Measurements from ENCODE around the gene ARHGEF9.

DNA sequence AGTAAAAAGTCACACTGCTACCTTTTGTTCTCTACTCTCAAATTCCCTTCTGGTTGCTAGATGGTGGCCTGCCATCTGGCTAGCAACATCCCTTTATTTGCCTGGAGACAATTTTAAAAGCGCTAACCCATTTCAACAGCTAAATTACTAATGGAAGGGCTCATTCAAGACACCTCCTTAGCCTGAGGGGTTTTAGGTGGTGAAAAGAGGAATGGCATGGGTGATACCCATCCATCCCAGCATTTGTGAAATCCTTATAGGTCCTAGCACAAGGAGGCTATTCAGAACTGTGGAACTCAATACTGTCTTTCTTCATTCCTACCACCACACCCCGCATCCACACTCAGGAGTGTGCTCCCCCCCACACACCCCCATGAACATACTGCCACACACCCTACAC, 33.5 kb downstream of the ARHGEF9 start:
- no peak for TF ChIP-seq CTCF (IDR thresholded peaks at IDR 0.05)
- TF ChIP-seq POLR2A (IDR thresholded peaks at IDR 0.05; ENCODE audit: low read depth) = no peak
- TF ChIP-seq POLR2AphosphoS5 (IDR thresholded peaks at IDR 0.05) = no peak
